ENCODE results near the gene INTS6L. TPM values are rescaled to one million over a fixed set of nuclear protein-coding genes. Genes with fewer than 3 reads are reported as not detected.

The INTS6L gene
- total and polyA plus RNA-seq, 7 experiments from 2014 or later: 5.9 to 46.8 (median 32.2) TPM

- Mint-ChIP-seq H3K9me3 (peaks cover 0 to 1% (median 0%) of the 10 kb centered on the region in 11 donors), H3K27me3 (no peaks in the 10 kb centered on the region), H3K36me3 (no peaks in the 10 kb centered on the region), H3K4me3 (no peak overlapping the region), H3K4me1 (no peaks in the 10 kb centered on the region), H3K27ac (peak overlapping the region in 1 of 9 donors; percentile 24)
- DNase-seq (peak in 7 of 9 donors; percentile 12 to 59 (median 36)), ATAC-seq (peak; percentile 60)
- CTCF ChIA-PET: interaction anchor here (0.5 to 1.6 kb wide), 7 partner anchors 88 to 543 kb away, joined by 3 to 4 read pairs (median 3); no protein-coding TSS in a partner anchor
- Histone ChIP-seq H3K4me1 (ENCODE audit: control insufficient read depth in 2 of 2, insufficient read depth in 2 of 2, low read length in 2 of 2) (no peaks in the 10 kb centered on the region), H3K4me3 (ENCODE audit: low read length) (no peak overlapping the region), H3K36me3 (ENCODE audit: control insufficient read depth in 2 of 3, insufficient read depth in 3 of 3, low read length in 3 of 3) (no peaks in the 10 kb centered on the region), H3K9me3 (ENCODE audit: control insufficient read depth in 2 of 3, low read length in 3 of 3) (no peaks in the 10 kb centered on the region), H3K27me3 (ENCODE audit: control insufficient read depth in 2 of 2, insufficient read depth in 2 of 2, low read length in 2 of 2) (no peaks in the 10 kb centered on the region), H3K27ac (ENCODE audit: low read depth, low read length) (no peak overlapping the region)
- intact Hi-C loops (cut with micrococcal nuclease): loop anchor here (1.0 to 10.0 kb wide), 7 partner anchors 36 to 448 kb away; partner anchors contain the start of gene INTS6L (in 1 of the 2)
- POLR2A ChIA-PET: no interaction called here
Observed at GRCh38 chrX:135484641-135485289, 35.7 kb upstream of the INTS6L start.

- Mint-ChIP-seq H3K36me3 (no peaks in the 10 kb centered on the region), H3K27ac (no peak overlapping the region), H3K4me3 (no peak overlapping the region), H3K27me3 (peaks cover 0 to 4% (median 0%) of the 10 kb centered on the region in 5 donors), H3K4me1 (no peaks in the 10 kb centered on the region), H3K9me3 (no peaks in the 10 kb centered on the region)
- intact Hi-C loops (cut with micrococcal nuclease): loop anchor here in 1 of 2 donors (10.0 kb wide), 1 partner anchor 215 kb away; no protein-coding TSS in a partner anchor
- H3K27me3 ChIP-seq (ENCODE audit: control insufficient read depth in 2 of 2, insufficient read depth in 2 of 2, low read length in 2 of 2): no peaks in the 10 kb centered on the region
- H3K4me1 ChIP-seq (ENCODE audit: control insufficient read depth in 2 of 2, insufficient read depth in 2 of 2, low read length in 2 of 2): no peaks in the 10 kb centered on the region
- ChIA-PET CTCF (interaction anchor here (0.6 kb wide), 1 partner anchor 42 kb away, joined by 3 read pairs; no protein-coding TSS in a partner anchor), POLR2A (no interaction called here)
- no peaks in the 10 kb centered on the region for H3K36me3 ChIP-seq (ENCODE audit: control insufficient read depth in 2 of 3, insufficient read depth in 3 of 3, low read length in 3 of 3)
- no peak for DNase-seq
- no peak overlapping the region for H3K27ac ChIP-seq (ENCODE audit: low read depth, low read length)
- ATAC-seq: no peak
- no peaks in the 10 kb centered on the region for H3K9me3 ChIP-seq (ENCODE audit: control insufficient read depth in 2 of 3, low read length in 3 of 3)
- H3K4me3 ChIP-seq (ENCODE audit: low read length): no peak overlapping the region
Observed at GRCh38 chrX:135489542-135489941, 30.9 kb upstream of the INTS6L start.

GRCh38 chrX:135490979-135491514, 29.4 kb upstream of the INTS6L start:
- DNase-seq (no peak), ATAC-seq (no peak)
- no peak overlapping the region for H3K27ac Mint-ChIP-seq
- ChIA-PET CTCF (no interaction called here), POLR2A (no interaction called here)
- H3K27me3 Mint-ChIP-seq: peaks cover 0 to 5% (median 0%) of the 10 kb centered on the region in 5 donors
- Histone ChIP-seq H3K4me1 (ENCODE audit: control insufficient read depth in 2 of 2, insufficient read depth in 2 of 2, low read length in 2 of 2) (no peaks in the 10 kb centered on the region), H3K36me3 (ENCODE audit: control insufficient read depth in 2 of 3, insufficient read depth in 3 of 3, low read length in 3 of 3) (no peaks in the 10 kb centered on the region), H3K4me3 (ENCODE audit: low read length) (no peak overlapping the region), H3K27me3 (ENCODE audit: control insufficient read depth in 2 of 2, insufficient read depth in 2 of 2, low read length in 2 of 2) (no peaks in the 10 kb centered on the region), H3K27ac (ENCODE audit: low read depth, low read length) (no peak overlapping the region), H3K9me3 (ENCODE audit: control insufficient read depth in 2 of 3, low read length in 3 of 3) (no peaks in the 10 kb centered on the region)
- no peaks in the 10 kb centered on the region for H3K9me3 Mint-ChIP-seq
- no peak overlapping the region for H3K4me3 Mint-ChIP-seq
- no peaks in the 10 kb centered on the region for H3K4me1 Mint-ChIP-seq
- no peaks in the 10 kb centered on the region for H3K36me3 Mint-ChIP-seq
- intact Hi-C loops (cut with micrococcal nuclease): no loop called here

- H3K9me3 ChIP-seq (ENCODE audit: control insufficient read depth in 2 of 3, low read length in 3 of 3): no peaks in the 10 kb centered on the region
- Mint-ChIP-seq H3K4me1 (peaks cover 0 to 1% (median 0%) of the 10 kb centered on the region in 7 donors), H3K4me3 (no peak overlapping the region), H3K9me3 (no peaks in the 10 kb centered on the region), H3K27ac (no peak overlapping the region), H3K36me3 (no peaks in the 10 kb centered on the region), H3K27me3 (peaks cover 0 to 5% (median 0%) of the 10 kb centered on the region in 5 donors)
- intact Hi-C loops (cut with micrococcal nuclease): no loop called here
- H3K36me3 ChIP-seq (ENCODE audit: control insufficient read depth in 2 of 3, insufficient read depth in 3 of 3, low read length in 3 of 3): no peaks in the 10 kb centered on the region
- DNase-seq (no peak), ATAC-seq (no peak)
- ChIA-PET CTCF (no interaction called here), POLR2A (no interaction called here)
- H3K27me3 ChIP-seq (ENCODE audit: control insufficient read depth in 2 of 2, insufficient read depth in 2 of 2, low read length in 2 of 2): no peaks in the 10 kb centered on the region
- H3K4me1 ChIP-seq (ENCODE audit: control insufficient read depth in 2 of 2, insufficient read depth in 2 of 2, low read length in 2 of 2): no peaks in the 10 kb centered on the region
- no peak overlapping the region for H3K27ac ChIP-seq (ENCODE audit: low read depth, low read length)
- H3K4me3 ChIP-seq (ENCODE audit: low read length): no peak overlapping the region
Observed at GRCh38 chrX:135494453-135494852, 26.0 kb upstream of the INTS6L start.

GRCh38 chrX:135497736-135498135, 22.7 kb upstream of the INTS6L start:
- no peak overlapping the region for H3K4me3 Mint-ChIP-seq
- Histone ChIP-seq H3K9me3 (ENCODE audit: control insufficient read depth in 2 of 3, low read length in 3 of 3) (no peaks in the 10 kb centered on the region), H3K4me3 (ENCODE audit: low read length) (no peak overlapping the region), H3K27ac (ENCODE audit: low read depth, low read length) (no peak overlapping the region), H3K4me1 (ENCODE audit: control insufficient read depth in 2 of 2, insufficient read depth in 2 of 2, low read length in 2 of 2) (no peaks in the 10 kb centered on the region), H3K36me3 (ENCODE audit: control insufficient read depth in 2 of 3, insufficient read depth in 3 of 3, low read length in 3 of 3) (no peaks in the 10 kb centered on the region), H3K27me3 (ENCODE audit: control insufficient read depth in 2 of 2, insufficient read depth in 2 of 2, low read length in 2 of 2) (no peaks in the 10 kb centered on the region)
- no peaks in the 10 kb centered on the region for H3K36me3 Mint-ChIP-seq
- ChIA-PET POLR2A (no interaction called here), CTCF (no interaction called here)
- DNase-seq (no peak), ATAC-seq (no peak)
- intact Hi-C loops (cut with micrococcal nuclease): no loop called here
- H3K27ac Mint-ChIP-seq: no peak overlapping the region
- peaks cover 0 to 1% (median 0%) of the 10 kb centered on the region in 7 donors for H3K4me1 Mint-ChIP-seq
- no peaks in the 10 kb centered on the region for H3K9me3 Mint-ChIP-seq
- peaks cover 0 to 5% (median 3%) of the 10 kb centered on the region in 5 donors for H3K27me3 Mint-ChIP-seq

GRCh38 chrX:135498236-135498635, 22.2 kb upstream of the INTS6L start:
- H3K27me3 Mint-ChIP-seq: peaks cover 0 to 5% (median 3%) of the 10 kb centered on the region in 5 donors
- Histone ChIP-seq H3K27ac (ENCODE audit: low read depth, low read length) (no peak overlapping the region), H3K27me3 (ENCODE audit: control insufficient read depth in 2 of 2, insufficient read depth in 2 of 2, low read length in 2 of 2) (no peaks in the 10 kb centered on the region), H3K4me3 (ENCODE audit: low read length) (no peak overlapping the region), H3K4me1 (ENCODE audit: control insufficient read depth in 2 of 2, insufficient read depth in 2 of 2, low read length in 2 of 2) (no peaks in the 10 kb centered on the region), H3K9me3 (ENCODE audit: control insufficient read depth in 2 of 3, low read length in 3 of 3) (no peaks in the 10 kb centered on the region), H3K36me3 (ENCODE audit: control insufficient read depth in 2 of 3, insufficient read depth in 3 of 3, low read length in 3 of 3) (no peaks in the 10 kb centered on the region)
- POLR2A ChIA-PET: no interaction called here
- intact Hi-C loops (cut with micrococcal nuclease): no loop called here
- no peak overlapping the region for H3K4me3 Mint-ChIP-seq
- H3K36me3 Mint-ChIP-seq: no peaks in the 10 kb centered on the region
- DNase-seq: no peak
- H3K27ac Mint-ChIP-seq: no peak overlapping the region
- H3K9me3 Mint-ChIP-seq: no peaks in the 10 kb centered on the region
- peaks cover 0 to 1% (median 0%) of the 10 kb centered on the region in 7 donors for H3K4me1 Mint-ChIP-seq
- ATAC-seq: no peak
- CTCF ChIA-PET: no interaction called here

GRCh38 chrX:135505351-135505750, 15.1 kb upstream of the INTS6L start:
- no peaks in the 10 kb centered on the region for H3K36me3 Mint-ChIP-seq
- ATAC-seq: no peak

More at GRCh38 chrX:135505351-135505750, 15.1 kb upstream of the INTS6L start:
- ChIA-PET CTCF (no interaction called here), POLR2A (no interaction called here)
- intact Hi-C loops (cut with micrococcal nuclease): no loop called here
- H3K4me1 Mint-ChIP-seq: no peaks in the 10 kb centered on the region
- no peaks in the 10 kb centered on the region for H3K9me3 ChIP-seq (ENCODE audit: control insufficient read depth in 2 of 3, low read length in 3 of 3)
- H3K27ac Mint-ChIP-seq: no peak overlapping the region
- H3K4me3 Mint-ChIP-seq: no peak overlapping the region
- no peak overlapping the region for H3K4me3 ChIP-seq (ENCODE audit: low read length)
- no peaks in the 10 kb centered on the region for H3K36me3 ChIP-seq (ENCODE audit: control insufficient read depth in 2 of 3, insufficient read depth in 3 of 3, low read length in 3 of 3)
- no peak for DNase-seq
- no peaks in the 10 kb centered on the region for H3K4me1 ChIP-seq (ENCODE audit: control insufficient read depth in 2 of 2, insufficient read depth in 2 of 2, low read length in 2 of 2)
- no peak overlapping the region for H3K27ac ChIP-seq (ENCODE audit: low read depth, low read length)
- no peaks in the 10 kb centered on the region for H3K9me3 Mint-ChIP-seq
- H3K27me3 ChIP-seq (ENCODE audit: control insufficient read depth in 2 of 2, insufficient read depth in 2 of 2, low read length in 2 of 2): no peaks in the 10 kb centered on the region
- peaks cover 0 to 5% (median 0%) of the 10 kb centered on the region in 5 donors for H3K27me3 Mint-ChIP-seq

All from naive thymus-derived CD4-positive, alpha-beta T cell (primary cell).